Measurements from ENCODE around the gene RPS8. TPM values are rescaled to one million over a fixed set of nuclear protein-coding genes. Genes with fewer than 3 reads are reported as not detected.
"Not testable (repeated sequence)": the region's sequence is repeated elsewhere in the genome, so short reads cannot be mapped to it uniquely, and the experiment has no call there.

The RPS8 gene
- total RNA-seq, 1 donor from 2014 or later: 2,216 TPM

DNA sequence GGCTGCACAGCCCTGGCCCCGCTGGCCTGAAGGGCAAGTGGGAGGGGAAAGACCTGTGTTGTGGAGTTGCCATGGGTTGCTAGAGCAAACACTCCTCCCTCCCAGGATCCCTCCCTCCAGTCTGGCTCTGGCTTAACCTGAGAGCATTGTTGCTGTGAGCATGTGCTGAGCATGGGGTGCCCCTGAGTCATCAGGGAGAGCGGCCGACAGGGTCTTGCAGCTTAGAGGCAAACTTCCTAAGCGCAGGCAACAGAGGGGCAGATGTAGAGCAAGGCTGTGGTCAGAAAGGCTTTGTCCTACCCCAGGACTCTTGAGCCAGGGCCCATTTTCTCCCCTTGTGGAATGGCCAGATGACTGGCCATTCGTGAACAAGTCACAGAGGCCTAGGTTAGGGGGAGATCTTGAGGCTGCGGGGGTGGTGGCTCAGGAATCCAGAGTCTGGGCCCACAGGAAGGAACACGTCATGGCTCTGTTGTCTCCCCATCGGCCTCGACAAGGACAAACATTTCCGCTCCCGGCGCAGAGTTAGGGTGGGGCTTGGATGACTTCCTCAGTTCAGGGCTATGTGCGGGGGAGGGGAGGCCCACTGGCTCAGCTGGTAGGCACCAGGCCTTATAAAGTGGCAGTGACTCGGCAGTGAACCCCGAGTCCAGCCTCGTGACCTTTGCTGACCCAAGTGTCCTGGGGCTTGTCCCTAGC, 32.2 kb downstream of the RPS8 start:
- peak; percentile 51 for DNase-seq (ENCODE audit: low read depth, low spot score)
- Mint-ChIP-seq H3K27ac (ENCODE audit: unreplicated experiment) (peak overlapping the region; percentile 100), H3K4me3 (peak overlapping the region; percentile 73), H3K36me3 (ENCODE audit: low read depth) (peaks cover 9% of the 10 kb centered on the region), H3K27me3 (ENCODE audit: low read depth) (no peaks in the 10 kb centered on the region), H3K4me1 (peaks cover 57% of the 10 kb centered on the region), H3K9me3 (no peaks in the 10 kb centered on the region)
- TF ChIP-seq, protein P1, sequence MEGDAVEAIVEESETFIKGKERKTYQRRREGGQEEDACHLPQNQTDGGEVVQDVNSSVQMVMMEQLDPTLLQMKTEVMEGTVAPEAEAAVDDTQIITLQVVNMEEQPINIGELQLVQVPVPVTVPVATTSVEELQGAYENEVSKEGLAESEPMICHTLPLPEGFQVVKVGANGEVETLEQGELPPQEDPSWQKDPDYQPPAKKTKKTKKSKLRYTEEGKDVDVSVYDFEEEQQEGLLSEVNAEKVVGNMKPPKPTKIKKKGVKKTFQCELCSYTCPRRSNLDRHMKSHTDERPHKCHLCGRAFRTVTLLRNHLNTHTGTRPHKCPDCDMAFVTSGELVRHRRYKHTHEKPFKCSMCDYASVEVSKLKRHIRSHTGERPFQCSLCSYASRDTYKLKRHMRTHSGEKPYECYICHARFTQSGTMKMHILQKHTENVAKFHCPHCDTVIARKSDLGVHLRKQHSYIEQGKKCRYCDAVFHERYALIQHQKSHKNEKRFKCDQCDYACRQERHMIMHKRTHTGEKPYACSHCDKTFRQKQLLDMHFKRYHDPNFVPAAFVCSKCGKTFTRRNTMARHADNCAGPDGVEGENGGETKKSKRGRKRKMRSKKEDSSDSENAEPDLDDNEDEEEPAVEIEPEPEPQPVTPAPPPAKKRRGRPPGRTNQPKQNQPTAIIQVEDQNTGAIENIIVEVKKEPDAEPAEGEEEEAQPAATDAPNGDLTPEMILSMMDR (conservative IDR thresholded peaks at IDR 0.05): no peak

GRCh38 chr1:44808063-44808937, 33.0 kb downstream of the RPS8 start, which contains the start of gene BTBD19:
Gene BTBD19, plus strand, starts transcription at chr1:44808523. Its CDS starts 298 bp downstream, at chr1:44808821.
- Mint-ChIP-seq H3K4me3 (peak within 1 kb of the TSS; percentile 73), H3K9me3 (no peaks in the 10 kb centered on the region), H3K36me3 (ENCODE audit: low read depth) (peaks cover 7% of the 10 kb centered on the region), H3K4me1 (peaks cover 49% of the 10 kb centered on the region), H3K27ac (ENCODE audit: unreplicated experiment) (peak within 1 kb of the TSS; percentile 100), H3K27me3 (ENCODE audit: low read depth) (no peaks in the 10 kb centered on the region)
- TF ChIP-seq, protein P1 (conservative IDR thresholded peaks at IDR 0.05): no peak
- peak; percentile 70 for DNase-seq (ENCODE audit: low read depth, low spot score)

GRCh38 chr1:44808938-44809917, 33.9 kb downstream of the RPS8 start:
- Mint-ChIP-seq H3K9me3 (no peaks in the 10 kb centered on the region), H3K36me3 (ENCODE audit: low read depth) (peaks cover 6% of the 10 kb centered on the region), H3K27me3 (ENCODE audit: low read depth) (no peaks in the 10 kb centered on the region), H3K4me3 (peak overlapping the region; percentile 73), H3K27ac (ENCODE audit: unreplicated experiment) (peak overlapping the region; percentile 100), H3K4me1 (peaks cover 48% of the 10 kb centered on the region)
- DNase-seq (ENCODE audit: low read depth, low spot score): no peak
- TF ChIP-seq, protein P1 (conservative IDR thresholded peaks at IDR 0.05): no peak

- TF ChIP-seq, protein P1 (conservative IDR thresholded peaks at IDR 0.05): no peak
- H3K27ac Mint-ChIP-seq (ENCODE audit: unreplicated experiment): no peak overlapping the region
- no peaks in the 10 kb centered on the region for H3K27me3 Mint-ChIP-seq (ENCODE audit: low read depth)
- H3K4me3 Mint-ChIP-seq: no peak overlapping the region
- peaks cover 8% of the 10 kb centered on the region for H3K36me3 Mint-ChIP-seq (ENCODE audit: low read depth)
- DNase-seq (ENCODE audit: low read depth, low spot score): no peak
- H3K4me1 Mint-ChIP-seq: peaks cover 53% of the 10 kb centered on the region
- no peaks in the 10 kb centered on the region for H3K9me3 Mint-ChIP-seq
Observed at GRCh38 chr1:44810101-44810761, 34.9 kb downstream of the RPS8 start.

GRCh38 chr1:44810762-44811105, 35.4 kb downstream of the RPS8 start:
- H3K4me1 Mint-ChIP-seq: peaks cover 54% of the 10 kb centered on the region
- H3K27ac Mint-ChIP-seq (ENCODE audit: unreplicated experiment); H3K27me3 Mint-ChIP-seq (ENCODE audit: low read depth); H3K36me3 Mint-ChIP-seq (ENCODE audit: low read depth); H3K9me3 Mint-ChIP-seq; H3K4me3 Mint-ChIP-seq; DNase-seq (ENCODE audit: low read depth, low spot score): not testable (repeated sequence)

Measured in neural crest cell (in vitro differentiated cells).